Hepatocyte (in vitro differentiated cells): ENCODE measurements around the gene CDC42BPB.

Source experiments
- CTCF ChIP-seq: fragments of 200-600 bp; sonication (generic); IDR thresholded peaks from 2 replicates; pipeline ENCODE4 v1.5.1; 2016; ENCODE audit warnings: antibody characterized with exemption, mild to moderate bottlenecking; ENCODE audit not compliant: poor library complexity
- EZH2 ChIP-seq: fragments of 200-600 bp; sonication (generic); IDR thresholded peaks from 2 replicates; pipeline ENCODE4 v1.6.1; 2016; ENCODE audit warnings: antibody characterized with exemption, mild to moderate bottlenecking, borderline replicate concordance

- TF ChIP-seq CTCF (no peak), EZH2 (no peak)
Observed at GRCh38 chr14:102920998-102921304, 136.4 kb downstream of the CDC42BPB start.
